Islet of Langerhans (tissue), 1 donor: ENCODE data around the gene CABCOCO1.

ENCODE experiments used
- FAIRE-seq: peaks from one replicate; lab custom pipeline; 2011; peaks lifted over from hg19 to GRCh38; lab: Jason Lieb, UNC

Gene CABCOCO1

GRCh38 chr10:61757525-61758397 is 95.0 kb downstream of the CABCOCO1 start:
- FAIRE-seq: no peak

- peak; percentile 90 for FAIRE-seq
These were observed 95.7 kb downstream of the CABCOCO1 start for GRCh38 chr10:61758433-61758832.

- no peak for FAIRE-seq
These were observed 97.0 kb downstream of the CABCOCO1 start for GRCh38 chr10:61759751-61760150.

- peak; percentile 95 for FAIRE-seq
These were observed 98.5 kb downstream of the CABCOCO1 start for GRCh38 chr10:61760943-61761824.

GRCh38 chr10:61761825-61762217 is 99.1 kb downstream of the CABCOCO1 start:
- FAIRE-seq: no peak

GRCh38 chr10:61763778-61764177 is 101.0 kb downstream of the CABCOCO1 start:
- FAIRE-seq: no peak

GRCh38 chr10:61764486-61764885 is 101.8 kb downstream of the CABCOCO1 start:
- FAIRE-seq: no peak

GRCh38 chr10:61765176-61766087 is 102.7 kb downstream of the CABCOCO1 start:
- FAIRE-seq: no peak

GRCh38 chr10:61766927-61767326 is 104.2 kb downstream of the CABCOCO1 start:
- FAIRE-seq: no peak

- no peak for FAIRE-seq
These were observed 111.3 kb downstream of the CABCOCO1 start for GRCh38 chr10:61774031-61774430.

- FAIRE-seq: no peak
These were observed 112.4 kb downstream of the CABCOCO1 start for GRCh38 chr10:61775111-61775510.

- FAIRE-seq: no peak
These were observed 114.0 kb downstream of the CABCOCO1 start for GRCh38 chr10:61776615-61777266.

GRCh38 chr10:61778137-61778536 is 115.4 kb downstream of the CABCOCO1 start:
- no peak for FAIRE-seq

- no peak for FAIRE-seq
These were observed 116.5 kb downstream of the CABCOCO1 start for GRCh38 chr10:61779276-61779675.

GRCh38 chr10:61779950-61780659 is 117.4 kb downstream of the CABCOCO1 start:
- peak; percentile 81 for FAIRE-seq

GRCh38 chr10:61780732-61781131 is 118.0 kb downstream of the CABCOCO1 start:
- no peak for FAIRE-seq

GRCh38 chr10:61781969-61782403 is 119.3 kb downstream of the CABCOCO1 start:
- FAIRE-seq: no peak

GRCh38 chr10:61784354-61785133 is 121.8 kb downstream of the CABCOCO1 start:
- no peak for FAIRE-seq

- no peak for FAIRE-seq
These were observed 122.9 kb downstream of the CABCOCO1 start for GRCh38 chr10:61785473-61786105.
